Stimulated activated CD8-positive, alpha-beta memory T cell treated with anti-CD3 and anti-CD28 coated beads, Interleukin-2, amount 100 ng/mL, for 48 hours (primary cell): Measurements from ENCODE around the gene LRIG1.

ENCODE experiments used
- DNase-seq, 2 donors: peaks; one replicate each; pipeline ENCODE4 v3.0.0-alpha.2; 2020; ENCODE audit warnings: low read depth in 2 of 2

Gene LRIG1

GRCh38 chr3:66402596-66403290 lies 98.1 kb downstream of the LRIG1 start:
- no peak for DNase-seq

- no peak for DNase-seq
These were observed 98.9 kb downstream of the LRIG1 start for GRCh38 chr3:66401675-66402491.

GRCh38 chr3:66401157-66401550 lies 99.7 kb downstream of the LRIG1 start:
- DNase-seq: no peak

GRCh38 chr3:66400411-66401156 lies 100.2 kb downstream of the LRIG1 start:
- DNase-seq: no peak

- DNase-seq: no peak
These were observed 101.1 kb downstream of the LRIG1 start for GRCh38 chr3:66399529-66400232.

GRCh38 chr3:66398228-66399025 lies 102.4 kb downstream of the LRIG1 start:
- no peak for DNase-seq

- no peak for DNase-seq
These were observed 103.1 kb downstream of the LRIG1 start for GRCh38 chr3:66397745-66398144.

GRCh38 chr3:66396888-66397287 lies 103.9 kb downstream of the LRIG1 start:
- DNase-seq: no peak

GRCh38 chr3:66396161-66396760 lies 104.6 kb downstream of the LRIG1 start:
- DNase-seq: no peak

- DNase-seq: no peak
These were observed 105.2 kb downstream of the LRIG1 start for GRCh38 chr3:66395635-66396034.

- DNase-seq: no peak
These were observed 106.0 kb downstream of the LRIG1 start for GRCh38 chr3:66394753-66395249.

- DNase-seq: no peak
These were observed 106.6 kb downstream of the LRIG1 start for GRCh38 chr3:66394019-66394752.

- no peak for DNase-seq
These were observed 107.4 kb downstream of the LRIG1 start for GRCh38 chr3:66393333-66394005.

GRCh38 chr3:66392966-66393332 lies 107.9 kb downstream of the LRIG1 start:
- no peak for DNase-seq

GRCh38 chr3:66392512-66392911 lies 108.3 kb downstream of the LRIG1 start:
- no peak for DNase-seq

- DNase-seq: no peak
These were observed 110.8 kb downstream of the LRIG1 start for GRCh38 chr3:66390013-66390412.

- DNase-seq: no peak
These were observed 113.7 kb downstream of the LRIG1 start for GRCh38 chr3:66386925-66387650.
